OCI-LY1 (cell line): ENCODE results near the gene CANT1.

Experiments used
- CTCF ChIP-seq: fragments of 200-600 bp; sonication (generic), shearing (Covaris generic); IDR thresholded peaks from 2 replicates; pipeline ENCODE4 v1.5.1; 2017; ENCODE audit warnings: mild to moderate bottlenecking, antibody characterized with exemption, low read length, moderate library complexity, mixed read lengths
- EZH2 ChIP-seq: fragments of 200-600 bp; sonication (generic), shearing (Covaris generic); IDR thresholded peaks from 2 replicates; pipeline ENCODE4 v1.8.0; 2017; ENCODE audit warnings: borderline replicate concordance, mixed run types, mild to moderate bottlenecking, antibody characterized with exemption, low read length, moderate library complexity, mixed read lengths

DNA sequence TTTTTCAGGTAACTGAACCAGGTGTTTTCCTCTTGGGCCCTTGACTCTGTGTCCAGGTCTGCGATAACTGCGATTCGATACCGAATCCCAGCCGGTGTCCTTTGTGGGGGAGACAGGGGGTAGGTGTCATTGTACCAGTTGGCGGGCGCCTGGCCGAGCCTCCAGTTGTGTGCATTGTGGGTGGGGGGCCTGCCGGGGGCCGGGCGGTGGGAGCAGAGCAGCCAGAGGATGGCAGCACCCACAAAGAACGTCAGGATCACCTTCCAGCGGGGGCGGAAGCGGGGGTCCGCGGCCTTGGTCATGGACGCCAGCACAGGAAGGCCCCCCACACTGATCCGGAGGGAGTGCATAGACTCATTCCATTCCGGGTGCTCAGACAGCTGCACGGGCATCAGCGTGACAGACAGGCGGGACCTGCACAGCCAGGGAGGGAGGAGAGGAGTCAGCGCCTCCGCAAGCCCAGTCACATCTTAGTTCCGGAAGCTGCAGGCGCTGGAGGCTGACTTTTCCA, 12.3 kb downstream of the CANT1 start:
- no peak for TF ChIP-seq CTCF
- TF ChIP-seq EZH2: no peak
